ENCODE measurements around the gene DNMT1. TPM values are rescaled to one million over a fixed set of nuclear protein-coding genes. Genes with fewer than 3 reads are reported as not detected.
A peak's percentile ranks its signal among the peaks of the same experiment; 100 is the strongest.

The DNMT1 gene
- total RNA-seq, 1 experiment from 2014 or later: 259 TPM

DNA sequence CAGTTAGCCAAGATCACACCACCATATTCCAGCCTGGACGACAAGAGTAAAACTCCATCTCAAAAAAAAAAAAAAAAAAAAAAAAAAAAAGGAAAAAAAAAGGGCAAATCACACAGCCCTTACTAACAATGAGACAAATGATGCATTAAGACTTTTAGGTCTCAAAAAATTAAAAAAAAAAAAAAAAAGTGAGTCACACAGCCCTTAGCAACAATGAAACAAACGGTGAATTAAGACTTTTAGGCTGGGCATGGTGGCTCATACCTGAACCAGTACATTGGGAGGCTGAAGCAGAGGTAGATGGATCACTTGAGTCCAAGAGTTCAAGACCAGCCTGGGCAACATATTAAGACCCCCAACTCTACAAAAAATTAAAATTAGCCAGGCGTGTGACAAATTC lies 42.7 kb downstream of the DNMT1 start:
- Histone ChIP-seq H3K36me3 (ENCODE audit: low read depth, low read length) (peaks cover 82% of the 10 kb centered on the region), H3K9ac (ENCODE audit: low read length) (no peak overlapping the region), H3K4me3 (ENCODE audit: low read length) (no peak overlapping the region), H2AFZ (ENCODE audit: low read length) (no peak overlapping the region), H4K20me1 (ENCODE audit: low read length) (0 out of 2 replicates have a peak, but pooled peaks cover 6% of the 10 kb centered on the region), H3F3A (ENCODE audit: low read length, unreplicated experiment) (no peaks in the 10 kb centered on the region), H3K27ac (ENCODE audit: low read length) (no peak overlapping the region), H3K9me3 (ENCODE audit: low read length) (no peaks in the 10 kb centered on the region), H3K4me1 (ENCODE audit: insufficient read depth, low read length) (no peaks in the 10 kb centered on the region), H3K4me2 (ENCODE audit: low read length) (no peak overlapping the region), H3K9me2 (replicated peaks; ENCODE audit: low read length) (no peaks in the 10 kb centered on the region), H3K27me3 (ENCODE audit: low read length) (no peaks in the 10 kb centered on the region), H3K79me2 (ENCODE audit: low read length) (no peaks in the 10 kb centered on the region)
- CTCF ChIA-PET: no interaction called here
- BruUV-seq (replicated peaks): no TSS peak
- DNase-seq (no peak), ATAC-seq (no peak; the same call in 1 of the 2 replicates)
- POLR2A ChIA-PET (ENCODE audit: unreplicated experiment): no interaction called here
- no peak for TF ChIP-seq EZH2phosphoT487 (IDR thresholded peaks at IDR 0.05; ENCODE audit: borderline replicate concordance, low read length)
- TF ChIP-seq, protein P1, sequence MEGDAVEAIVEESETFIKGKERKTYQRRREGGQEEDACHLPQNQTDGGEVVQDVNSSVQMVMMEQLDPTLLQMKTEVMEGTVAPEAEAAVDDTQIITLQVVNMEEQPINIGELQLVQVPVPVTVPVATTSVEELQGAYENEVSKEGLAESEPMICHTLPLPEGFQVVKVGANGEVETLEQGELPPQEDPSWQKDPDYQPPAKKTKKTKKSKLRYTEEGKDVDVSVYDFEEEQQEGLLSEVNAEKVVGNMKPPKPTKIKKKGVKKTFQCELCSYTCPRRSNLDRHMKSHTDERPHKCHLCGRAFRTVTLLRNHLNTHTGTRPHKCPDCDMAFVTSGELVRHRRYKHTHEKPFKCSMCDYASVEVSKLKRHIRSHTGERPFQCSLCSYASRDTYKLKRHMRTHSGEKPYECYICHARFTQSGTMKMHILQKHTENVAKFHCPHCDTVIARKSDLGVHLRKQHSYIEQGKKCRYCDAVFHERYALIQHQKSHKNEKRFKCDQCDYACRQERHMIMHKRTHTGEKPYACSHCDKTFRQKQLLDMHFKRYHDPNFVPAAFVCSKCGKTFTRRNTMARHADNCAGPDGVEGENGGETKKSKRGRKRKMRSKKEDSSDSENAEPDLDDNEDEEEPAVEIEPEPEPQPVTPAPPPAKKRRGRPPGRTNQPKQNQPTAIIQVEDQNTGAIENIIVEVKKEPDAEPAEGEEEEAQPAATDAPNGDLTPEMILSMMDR (conservative IDR thresholded peaks at IDR 0.05; ENCODE audit: low read depth, low read length): no peak
- TF ChIP-seq EZH2 (IDR thresholded peaks at IDR 0.05; ENCODE audit: low read length, unreplicated experiment): no peak
- intact Hi-C loops (cut with micrococcal nuclease): no loop called here

DNA sequence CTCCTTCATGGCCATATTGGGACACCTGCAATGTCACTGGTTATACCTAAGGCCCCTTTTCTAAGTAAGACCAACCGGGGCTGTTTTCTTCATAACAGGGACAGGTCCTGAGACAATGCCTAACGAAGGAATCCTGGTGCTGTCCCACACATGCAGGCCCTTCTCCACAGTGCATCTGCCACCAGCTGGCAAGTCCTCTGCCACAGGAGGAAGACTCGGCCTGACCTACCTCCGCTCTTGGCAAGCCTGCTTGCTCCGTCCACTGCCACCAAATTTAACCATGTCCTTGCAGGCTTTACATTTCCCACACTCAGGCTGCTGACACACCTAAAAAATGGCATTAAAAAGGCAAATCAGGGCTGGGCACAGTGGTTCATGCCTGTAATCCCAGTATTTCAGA lies 43.2 kb downstream of the DNMT1 start:
- ATAC-seq (no peak), DNase-seq (no peak)
- ChIA-PET POLR2A (ENCODE audit: unreplicated experiment) (no interaction called here), CTCF (no interaction called here)
- no peak overlapping the region for H2AFZ ChIP-seq (ENCODE audit: low read length)
- H4K20me1 ChIP-seq (ENCODE audit: low read length): 0 out of 2 replicates have a peak, but pooled peaks cover 6% of the 10 kb centered on the region
- H3K9me2 ChIP-seq (replicated peaks; ENCODE audit: low read length): no peaks in the 10 kb centered on the region
- BruUV-seq (replicated peaks): no TSS peak
- H3K36me3 ChIP-seq (ENCODE audit: low read depth, low read length): peaks cover 80% of the 10 kb centered on the region
- TF ChIP-seq, protein P1 (conservative IDR thresholded peaks at IDR 0.05; ENCODE audit: low read depth, low read length): no peak
- no peak for TF ChIP-seq EZH2 (IDR thresholded peaks at IDR 0.05; ENCODE audit: low read length, unreplicated experiment)
- no peak overlapping the region for H3K4me2 ChIP-seq (ENCODE audit: low read length)
- no peaks in the 10 kb centered on the region for H3K9me3 ChIP-seq (ENCODE audit: low read length)
- H3K4me3 ChIP-seq (ENCODE audit: low read length): no peak overlapping the region
- no peaks in the 10 kb centered on the region for H3K79me2 ChIP-seq (ENCODE audit: low read length)
- intact Hi-C loops (cut with micrococcal nuclease): no loop called here
- H3K27me3 ChIP-seq (ENCODE audit: low read length): no peaks in the 10 kb centered on the region
- no peaks in the 10 kb centered on the region for H3K4me1 ChIP-seq (ENCODE audit: insufficient read depth, low read length)
- no peak overlapping the region for H3K27ac ChIP-seq (ENCODE audit: low read length)
- H3F3A ChIP-seq (ENCODE audit: low read length, unreplicated experiment): no peaks in the 10 kb centered on the region
- H3K9ac ChIP-seq (ENCODE audit: low read length): no peak overlapping the region

DNA sequence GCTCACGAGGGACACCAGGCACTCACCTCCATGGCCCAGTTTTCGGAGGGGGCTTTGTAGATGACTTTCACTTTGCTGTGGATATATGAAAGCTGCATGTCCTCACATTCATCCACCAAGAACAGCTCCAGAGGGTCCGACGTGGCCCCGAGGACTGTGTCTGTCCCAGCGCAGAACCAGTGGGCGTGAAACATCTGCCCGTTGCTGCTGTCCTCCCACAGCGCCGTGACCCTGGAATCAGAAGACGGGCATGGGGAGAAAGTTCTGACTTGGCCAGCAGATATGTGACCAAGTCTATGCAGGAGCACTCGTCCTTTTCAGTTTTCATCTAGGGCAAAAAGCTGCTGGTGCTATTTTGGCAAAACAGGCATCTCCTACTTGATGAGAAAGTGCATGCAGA lies 45.3 kb downstream of the DNMT1 start:
- ATAC-seq (no peak), DNase-seq (no peak)
- ChIA-PET POLR2A (ENCODE audit: unreplicated experiment) (no interaction called here), CTCF (no interaction called here)
- intact Hi-C loops (cut with micrococcal nuclease): no loop called here
- 0 out of 2 replicates have a peak, but pooled peaks cover 6% of the 10 kb centered on the region for H4K20me1 ChIP-seq (ENCODE audit: low read length)
- H3K27ac ChIP-seq (ENCODE audit: low read length): no peak overlapping the region
- no peak overlapping the region for H3K9ac ChIP-seq (ENCODE audit: low read length)
- H3K9me2 ChIP-seq (replicated peaks; ENCODE audit: low read length): no peaks in the 10 kb centered on the region
- TF ChIP-seq, protein P1 (conservative IDR thresholded peaks at IDR 0.05; ENCODE audit: low read depth, low read length): no peak
- no peak for TF ChIP-seq EZH2 (IDR thresholded peaks at IDR 0.05; ENCODE audit: low read length, unreplicated experiment)
- TF ChIP-seq EZH2phosphoT487 (IDR thresholded peaks at IDR 0.05; ENCODE audit: borderline replicate concordance, low read length): no peak
- H3F3A ChIP-seq (ENCODE audit: low read length, unreplicated experiment): no peaks in the 10 kb centered on the region
- no peak overlapping the region for H3K4me3 ChIP-seq (ENCODE audit: low read length)
- BruUV-seq (replicated peaks): TSS peak; percentile 15
- H3K9me3 ChIP-seq (ENCODE audit: low read length): no peaks in the 10 kb centered on the region
- H3K36me3 ChIP-seq (ENCODE audit: low read depth, low read length): peaks cover 80% of the 10 kb centered on the region
- H3K4me1 ChIP-seq (ENCODE audit: insufficient read depth, low read length): no peaks in the 10 kb centered on the region
- H3K27me3 ChIP-seq (ENCODE audit: low read length): no peaks in the 10 kb centered on the region
- no peaks in the 10 kb centered on the region for H3K79me2 ChIP-seq (ENCODE audit: low read length)
- H3K4me2 ChIP-seq (ENCODE audit: low read length): no peak overlapping the region
- H2AFZ ChIP-seq (ENCODE audit: low read length): no peak overlapping the region

Data from PC-3 (cell line).